ENCODE results near the gene KCNJ13.

DNA sequence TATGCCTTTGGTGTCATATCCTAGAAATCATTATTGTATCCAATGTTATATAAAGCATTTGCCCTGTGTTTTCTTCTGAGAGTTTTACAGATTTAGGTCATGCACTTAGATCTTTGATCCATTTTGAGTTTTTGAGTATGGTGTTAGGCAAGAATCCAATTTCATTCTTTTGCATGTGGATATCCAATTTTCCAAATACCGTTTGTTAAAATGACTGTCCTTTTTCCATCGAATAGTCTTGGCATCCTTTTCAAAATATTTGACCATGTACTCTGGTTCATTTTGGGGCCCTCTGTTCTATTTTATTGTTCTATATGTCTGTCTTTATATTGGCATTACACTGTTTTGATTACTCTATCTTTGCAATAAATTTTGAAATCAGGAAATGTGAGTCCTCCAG, 23.8 kb upstream of the KCNJ13 start:
- TF ChIP-seq POLR2A (IDR thresholded peaks at IDR 0.05) (no peak), EP300 (IDR thresholded peaks at IDR 0.05) (no peak), POLR2AphosphoS5 (IDR thresholded peaks at IDR 0.05) (no peak)
- TF ChIP-seq, protein P1, sequence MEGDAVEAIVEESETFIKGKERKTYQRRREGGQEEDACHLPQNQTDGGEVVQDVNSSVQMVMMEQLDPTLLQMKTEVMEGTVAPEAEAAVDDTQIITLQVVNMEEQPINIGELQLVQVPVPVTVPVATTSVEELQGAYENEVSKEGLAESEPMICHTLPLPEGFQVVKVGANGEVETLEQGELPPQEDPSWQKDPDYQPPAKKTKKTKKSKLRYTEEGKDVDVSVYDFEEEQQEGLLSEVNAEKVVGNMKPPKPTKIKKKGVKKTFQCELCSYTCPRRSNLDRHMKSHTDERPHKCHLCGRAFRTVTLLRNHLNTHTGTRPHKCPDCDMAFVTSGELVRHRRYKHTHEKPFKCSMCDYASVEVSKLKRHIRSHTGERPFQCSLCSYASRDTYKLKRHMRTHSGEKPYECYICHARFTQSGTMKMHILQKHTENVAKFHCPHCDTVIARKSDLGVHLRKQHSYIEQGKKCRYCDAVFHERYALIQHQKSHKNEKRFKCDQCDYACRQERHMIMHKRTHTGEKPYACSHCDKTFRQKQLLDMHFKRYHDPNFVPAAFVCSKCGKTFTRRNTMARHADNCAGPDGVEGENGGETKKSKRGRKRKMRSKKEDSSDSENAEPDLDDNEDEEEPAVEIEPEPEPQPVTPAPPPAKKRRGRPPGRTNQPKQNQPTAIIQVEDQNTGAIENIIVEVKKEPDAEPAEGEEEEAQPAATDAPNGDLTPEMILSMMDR (IDR thresholded peaks at IDR 0.05), result no peak
